Lower leg skin (tissue), 3 donors: ENCODE measurements around the gene RTL1.

ENCODE experiments used
- CTCF ChIP-seq, 3 donors: fragments of 450-650 bp; IDR thresholded peaks; one replicate each; pipeline ENCODE4 v1.5.1; 2016; ENCODE audit warnings: antibody characterized with exemption in 3 of 3, mild to moderate bottlenecking in 3 of 3, moderate library complexity in 2 of 3
- POLR2A ChIP-seq, 2 donors: fragments of 450-650 bp; IDR thresholded peaks; one replicate each; pipeline ENCODE4 v1.6.1; 2016 to 2017; ENCODE audit warnings: antibody characterized with exemption in 2 of 2, mild to moderate bottlenecking in 1 of 2, moderate library complexity in 1 of 2

- no peak for TF ChIP-seq CTCF (IDR thresholded peaks at IDR 0.05)
- no peak for TF ChIP-seq POLR2A (IDR thresholded peaks at IDR 0.05)
These were observed 4.3 kb downstream of the RTL1 start for GRCh38 chr14:100898935-100899883.
